ENCODE data around the gene PHF21A. TPM values are rescaled to one million over a fixed set of nuclear protein-coding genes. Genes with fewer than 3 reads are reported as not detected.

Gene PHF21A
- total and polyA plus RNA-seq, 2 donors (not counting 3 experiments of a cell fraction or from before 2014, with no cell fraction given), result 14.1 to 30.5 TPM

DNA sequence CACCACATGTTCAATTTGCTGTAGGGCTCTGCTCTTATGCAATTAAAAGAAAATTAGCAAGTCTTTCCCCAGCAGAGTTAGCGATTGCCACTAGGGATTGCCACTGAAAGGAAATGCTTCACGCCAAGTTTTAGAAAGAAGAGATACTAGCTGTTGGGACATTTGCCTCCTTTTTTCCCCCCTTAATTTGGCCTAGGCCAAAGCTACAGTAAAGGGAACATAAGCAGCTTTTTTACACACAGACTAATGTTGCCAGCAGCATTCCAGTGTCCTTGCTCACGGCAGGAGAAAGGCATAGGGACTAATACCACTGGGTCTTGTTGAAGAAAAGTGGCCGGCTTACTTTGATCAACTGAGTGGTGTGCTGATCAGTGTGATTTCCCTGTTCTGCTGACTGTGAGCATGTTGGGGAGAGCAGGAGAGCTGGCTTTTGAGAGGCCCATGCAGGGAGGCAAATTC, 71.2 kb downstream of the PHF21A start:
- dilution Hi-C loops (cut with MboI; ENCODE audit: extremely low pct_ligation_motif_present, low sequenced_read_pairs), result no loop called here
- no peak overlapping the region for H2AFZ ChIP-seq (ENCODE audit: low read depth, low read length)
- no TSS peak for BruUV-seq (replicated peaks)
- TF ChIP-seq POLR2A (IDR thresholded peaks at IDR 0.05; ENCODE audit: low read depth, low read length) (no peak), EZH2 (IDR thresholded peaks at IDR 0.05; ENCODE audit: borderline replicate concordance, low read depth, low read length, severe bottlenecking) (no peak), JUN (IDR thresholded peaks at IDR 0.05; ENCODE audit: borderline replicate concordance, insufficient read depth, insufficient read length, low read depth) (no peak), FOS (IDR thresholded peaks at IDR 0.05; ENCODE audit: borderline replicate concordance, insufficient read depth, low read length) (no peak), MYC (IDR thresholded peaks at IDR 0.05; ENCODE audit: low read depth, low read length) (no peak), POLR2AphosphoS5 (IDR thresholded peaks at IDR 0.05; ENCODE audit: insufficient read depth, low read depth, low read length) (no peak), GATA2 (IDR thresholded peaks at IDR 0.05; ENCODE audit: insufficient read depth, insufficient read length, low read depth, low read length) (no peak)
- TF ChIP-seq, protein P1, sequence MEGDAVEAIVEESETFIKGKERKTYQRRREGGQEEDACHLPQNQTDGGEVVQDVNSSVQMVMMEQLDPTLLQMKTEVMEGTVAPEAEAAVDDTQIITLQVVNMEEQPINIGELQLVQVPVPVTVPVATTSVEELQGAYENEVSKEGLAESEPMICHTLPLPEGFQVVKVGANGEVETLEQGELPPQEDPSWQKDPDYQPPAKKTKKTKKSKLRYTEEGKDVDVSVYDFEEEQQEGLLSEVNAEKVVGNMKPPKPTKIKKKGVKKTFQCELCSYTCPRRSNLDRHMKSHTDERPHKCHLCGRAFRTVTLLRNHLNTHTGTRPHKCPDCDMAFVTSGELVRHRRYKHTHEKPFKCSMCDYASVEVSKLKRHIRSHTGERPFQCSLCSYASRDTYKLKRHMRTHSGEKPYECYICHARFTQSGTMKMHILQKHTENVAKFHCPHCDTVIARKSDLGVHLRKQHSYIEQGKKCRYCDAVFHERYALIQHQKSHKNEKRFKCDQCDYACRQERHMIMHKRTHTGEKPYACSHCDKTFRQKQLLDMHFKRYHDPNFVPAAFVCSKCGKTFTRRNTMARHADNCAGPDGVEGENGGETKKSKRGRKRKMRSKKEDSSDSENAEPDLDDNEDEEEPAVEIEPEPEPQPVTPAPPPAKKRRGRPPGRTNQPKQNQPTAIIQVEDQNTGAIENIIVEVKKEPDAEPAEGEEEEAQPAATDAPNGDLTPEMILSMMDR (IDR thresholded peaks at IDR 0.05; ENCODE audit: extremely low read depth in 1 of 2, insufficient read depth in 1 of 2, low read depth in 1 of 2, low read length in 2 of 2), result no peak
- TF ChIP-seq, protein P2, sequence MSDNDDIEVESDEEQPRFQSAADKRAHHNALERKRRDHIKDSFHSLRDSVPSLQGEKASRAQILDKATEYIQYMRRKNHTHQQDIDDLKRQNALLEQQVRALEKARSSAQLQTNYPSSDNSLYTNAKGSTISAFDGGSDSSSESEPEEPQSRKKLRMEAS (IDR thresholded peaks at IDR 0.05; ENCODE audit: insufficient read depth, insufficient read length), result no peak
- ChIA-PET CTCF (interaction anchor here (2.0 to 2.1 kb wide), 2 partner anchors 11 to 26 kb away, joined by 5 to 8 read pairs; no protein-coding TSS in a partner anchor), POLR2A (no interaction called here)
- H3K9ac ChIP-seq (replicated peaks; ENCODE audit: extremely low read depth, insufficient read depth, low read length), result no peak overlapping the region
- DNase-seq (ENCODE audit: low read depth, low spot score), result no peak
- no peak overlapping the region for H3K4me2 ChIP-seq (ENCODE audit: insufficient read depth, low read length)
- no peak overlapping the region for H3K27ac ChIP-seq (ENCODE audit: insufficient read depth, low read depth, low read length)
- intact Hi-C loops (cut with micrococcal nuclease), result no loop called here
- H3K36me3 ChIP-seq (ENCODE audit: control insufficient read depth in 2 of 2, extremely low read depth in 1 of 2, insufficient read depth in 2 of 2, low read length in 2 of 2), result no peaks in the 10 kb centered on the region
- no peak for FAIRE-seq
- H3K79me2 ChIP-seq (ENCODE audit: control insufficient read depth, insufficient read depth, low read length), result no peaks in the 10 kb centered on the region
- H4K20me1 ChIP-seq (replicated peaks; ENCODE audit: control insufficient read depth, extremely low read depth, insufficient read depth, low read length), result peaks cover 5% of the 10 kb centered on the region
- H3K4me1 ChIP-seq (ENCODE audit: control insufficient read depth, extremely low read depth, insufficient read depth, low read length), result no peaks in the 10 kb centered on the region
- H3K27me3 ChIP-seq (ENCODE audit: control insufficient read depth in 2 of 2, insufficient read depth in 2 of 2, low read length in 2 of 2), result no peaks in the 10 kb centered on the region
- no peaks in the 10 kb centered on the region for H3K9me3 ChIP-seq (replicated peaks; ENCODE audit: control insufficient read depth, insufficient read depth, low read length)
- peaks cover 5% of the 10 kb centered on the region for H3K9me1 ChIP-seq (replicated peaks; ENCODE audit: control insufficient read depth, extremely low read depth, insufficient read depth, low read length)
- H3K4me3 ChIP-seq (replicated peaks in 1 of 3; ENCODE audit: insufficient read depth in 1 of 3, low read depth in 1 of 3, low read length in 3 of 3), result no peak overlapping the region

All from endothelial cell of umbilical vein (primary cell).